DMS79 (cell line): Measurements from ENCODE around the gene NDUFS8.

Experiments used
- DNase-seq: peaks from one replicate; lab custom pipeline; 2025; lab: John Stamatoyannopoulos, UW

Gene NDUFS8

GRCh38 chr11:68049509-68050370, 19.3 kb downstream of the NDUFS8 start:
- DNase-seq = no peak

GRCh38 chr11:68050371-68050841, 19.9 kb downstream of the NDUFS8 start:
- no peak for DNase-seq

- DNase-seq = no peak
Measured at GRCh38 chr11:68051191-68052136, 21.0 kb downstream of the NDUFS8 start.

- no peak for DNase-seq
Measured at GRCh38 chr11:68052137-68052873, 21.8 kb downstream of the NDUFS8 start.

GRCh38 chr11:68053117-68053516, 22.6 kb downstream of the NDUFS8 start:
- no peak for DNase-seq

- DNase-seq = no peak
Measured at GRCh38 chr11:68053981-68054812, 23.7 kb downstream of the NDUFS8 start.

- no peak for DNase-seq
Measured at GRCh38 chr11:68056317-68057285, 26.1 kb downstream of the NDUFS8 start.

- DNase-seq = no peak
Measured at GRCh38 chr11:68057807-68058206, 27.3 kb downstream of the NDUFS8 start.

GRCh38 chr11:68061508-68061907, 31.0 kb downstream of the NDUFS8 start:
- no peak for DNase-seq

- no peak for DNase-seq
Measured at GRCh38 chr11:68064926-68065325, 34.4 kb downstream of the NDUFS8 start.

GRCh38 chr11:68065841-68066240, 35.4 kb downstream of the NDUFS8 start:
- DNase-seq = no peak

GRCh38 chr11:68066742-68067141, 36.3 kb downstream of the NDUFS8 start:
- DNase-seq = no peak

- DNase-seq = no peak
Measured at GRCh38 chr11:68067991-68068390, 37.5 kb downstream of the NDUFS8 start.

GRCh38 chr11:68071281-68072048, 41.0 kb downstream of the NDUFS8 start:
- DNase-seq = no peak

- DNase-seq = no peak
Measured at GRCh38 chr11:68074584-68075352, 44.3 kb downstream of the NDUFS8 start.

GRCh38 chr11:68076371-68077042, 46.0 kb downstream of the NDUFS8 start:
- no peak for DNase-seq
